ENCODE results near the gene SERPINB1. TPM values are rescaled to one million over a fixed set of nuclear protein-coding genes. Genes with fewer than 3 reads are reported as not detected.

Gene SERPINB1
- total and polyA plus RNA-seq, 2 donors from 2014 or later: 37.4 to 86.4 TPM

GRCh38 chr6:2806644-2807043 is 35.0 kb downstream of the SERPINB1 start:
- DNase-seq: peak in 2 of 5 donors; percentile 33 to 39
- Histone ChIP-seq H3K27me3 (ENCODE audit: control insufficient read depth, insufficient read depth, low read length) (no peaks in the 10 kb centered on the region), H3K9me3 (ENCODE audit: control insufficient read depth in 2 of 3, insufficient read depth in 1 of 3, low read length in 3 of 3) (no peaks in the 10 kb centered on the region), H3K9ac (ENCODE audit: low read length in 3 of 3) (no peak overlapping the region), H3K4me1 (ENCODE audit: control insufficient read depth in 2 of 3, insufficient read depth in 2 of 3, low read depth in 1 of 3, low read length in 3 of 3) (peaks cover 0 to 14% (median 0%) of the 10 kb centered on the region in 3 donors), H3K27ac (ENCODE audit: low read depth in 2 of 2, low read length in 2 of 2) (no peak overlapping the region), H3K36me3 (ENCODE audit: control insufficient read depth in 2 of 3, insufficient read depth in 3 of 3, low read length in 3 of 3) (no peaks in the 10 kb centered on the region), H3K4me3 (ENCODE audit: low read length in 3 of 3) (no peak overlapping the region)
- intact Hi-C loops (cut with DNase I): no loop called here
- no peak for FAIRE-seq
- no peak for TF ChIP-seq CTCF (IDR thresholded peaks at IDR 0.05; ENCODE audit: borderline replicate concordance, extremely low read depth, insufficient read depth)

DNA sequence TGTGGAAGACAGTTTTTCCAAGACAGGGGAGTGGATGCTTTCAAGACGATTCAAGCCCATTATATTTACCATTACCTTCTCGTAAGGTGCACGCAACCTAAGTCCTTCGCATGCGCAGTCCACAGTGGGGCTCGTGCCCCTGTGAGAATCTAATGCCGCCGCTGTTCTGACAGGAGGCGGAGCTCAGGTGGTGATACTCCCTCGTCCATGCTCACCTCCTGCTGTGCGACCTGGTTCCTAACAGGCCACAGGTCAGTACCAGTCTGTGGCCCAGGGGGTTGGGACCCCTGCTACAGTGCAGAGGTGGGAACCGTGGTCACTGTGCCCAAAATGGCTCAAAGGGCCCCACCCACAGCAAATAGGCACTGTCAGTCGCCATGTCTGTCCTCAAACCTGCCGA is 36.6 kb downstream of the SERPINB1 start:
- Histone ChIP-seq H3K9ac (ENCODE audit: low read length in 3 of 3) (no peak overlapping the region), H3K9me3 (ENCODE audit: control insufficient read depth in 2 of 3, insufficient read depth in 1 of 3, low read length in 3 of 3) (no peaks in the 10 kb centered on the region), H3K4me1 (ENCODE audit: control insufficient read depth in 2 of 3, insufficient read depth in 2 of 3, low read depth in 1 of 3, low read length in 3 of 3) (peaks cover 0 to 14% (median 0%) of the 10 kb centered on the region in 3 donors), H3K4me3 (ENCODE audit: low read length in 3 of 3) (no peak overlapping the region), H3K36me3 (ENCODE audit: control insufficient read depth in 2 of 3, insufficient read depth in 3 of 3, low read length in 3 of 3) (no peaks in the 10 kb centered on the region), H3K27ac (ENCODE audit: low read depth in 2 of 2, low read length in 2 of 2) (no peak overlapping the region), H3K27me3 (ENCODE audit: control insufficient read depth, insufficient read depth, low read length) (no peaks in the 10 kb centered on the region)
- TF ChIP-seq CTCF (IDR thresholded peaks at IDR 0.05; ENCODE audit: borderline replicate concordance, extremely low read depth, insufficient read depth): no peak
- FAIRE-seq (no peak), DNase-seq (no peak)
- intact Hi-C loops (cut with DNase I): no loop called here

- Histone ChIP-seq H3K4me1 (ENCODE audit: control insufficient read depth in 2 of 3, insufficient read depth in 2 of 3, low read depth in 1 of 3, low read length in 3 of 3) (peaks cover 0 to 14% (median 0%) of the 10 kb centered on the region in 3 donors), H3K27ac (ENCODE audit: low read depth in 2 of 2, low read length in 2 of 2) (no peak overlapping the region), H3K9me3 (ENCODE audit: control insufficient read depth in 2 of 3, insufficient read depth in 1 of 3, low read length in 3 of 3) (no peaks in the 10 kb centered on the region), H3K9ac (ENCODE audit: low read length in 3 of 3) (no peak overlapping the region), H3K4me3 (ENCODE audit: low read length in 3 of 3) (no peak overlapping the region), H3K36me3 (ENCODE audit: control insufficient read depth in 2 of 3, insufficient read depth in 3 of 3, low read length in 3 of 3) (no peaks in the 10 kb centered on the region), H3K27me3 (ENCODE audit: control insufficient read depth, insufficient read depth, low read length) (no peaks in the 10 kb centered on the region)
- FAIRE-seq: no peak
- TF ChIP-seq CTCF (IDR thresholded peaks at IDR 0.05; ENCODE audit: borderline replicate concordance, extremely low read depth, insufficient read depth): no peak
- DNase-seq: no peak
- intact Hi-C loops (cut with DNase I): no loop called here
Observed at GRCh38 chr6:2804516-2804915, 37.1 kb downstream of the SERPINB1 start.

All from kidney (tissue), 14 donors.